GM19467 (cell line): ENCODE measurements around the gene VSTM2L.

Experiments
- ATAC-seq: cut with Tn5 transposase; IDR thresholded peaks from one replicate; pipeline ENCODE4 v1.9.1; 2021; ENCODE audit warnings: mild to moderate bottlenecking, moderate library complexity; ENCODE audit not compliant: unreplicated experiment

VSTM2L gene

DNA sequence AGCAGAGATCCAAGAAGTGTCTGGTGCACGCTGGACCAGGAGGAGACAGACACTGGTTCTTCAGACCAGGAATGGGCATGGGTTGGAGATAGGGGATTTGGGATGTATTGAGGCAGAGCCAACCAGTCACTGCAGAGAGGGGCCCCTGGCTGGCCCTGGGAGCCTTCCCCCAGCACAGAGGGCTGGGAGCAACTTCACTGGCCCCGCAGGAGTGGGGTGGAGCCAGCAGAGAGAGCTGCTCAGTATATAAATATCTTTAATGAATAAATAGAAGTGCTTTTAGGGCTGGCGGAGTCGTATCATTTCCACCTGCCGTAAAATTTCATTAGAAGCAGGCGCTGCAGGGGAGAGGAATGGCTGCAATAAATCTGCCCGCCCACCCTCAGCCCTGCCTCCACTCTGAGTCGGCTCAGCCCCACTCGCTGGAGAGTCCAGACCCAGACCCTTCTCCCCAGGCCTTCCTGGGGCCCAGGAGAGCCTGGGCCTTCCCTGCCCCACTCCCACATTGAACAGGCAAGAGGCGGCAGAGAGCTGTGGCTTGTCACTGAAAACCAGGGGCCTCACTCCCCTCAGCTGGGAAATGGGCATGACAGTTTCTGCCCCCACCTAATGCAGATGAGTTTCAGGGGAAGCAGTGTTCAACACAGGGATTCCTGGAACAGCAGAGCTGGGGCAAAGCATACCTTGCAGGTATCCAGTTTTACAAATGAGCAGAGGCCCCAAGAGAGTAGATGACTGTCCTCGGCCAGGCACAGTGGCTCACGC is 23.9 kb upstream of the VSTM2L start:
- no peak for ATAC-seq

DNA sequence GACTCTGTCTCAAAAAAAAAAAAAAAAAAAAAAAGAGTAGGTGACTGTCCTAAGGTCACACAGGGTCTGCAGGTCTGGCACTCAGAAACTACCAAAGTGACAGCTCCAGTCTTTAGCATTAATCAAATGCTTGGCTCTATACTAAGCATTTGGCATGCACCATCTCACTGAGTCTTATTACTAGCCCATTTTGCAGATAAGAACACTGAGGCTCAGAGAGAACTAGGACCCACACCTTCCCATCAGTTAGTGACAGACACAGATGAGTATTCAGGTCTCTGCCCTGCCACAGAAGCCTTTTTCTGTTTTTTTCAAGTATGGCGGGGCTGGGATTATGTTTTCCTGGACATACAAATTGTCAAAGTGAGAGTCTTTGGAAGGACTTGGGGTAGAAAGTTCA is 23.1 kb upstream of the VSTM2L start:
- ATAC-seq = no peak

DNA sequence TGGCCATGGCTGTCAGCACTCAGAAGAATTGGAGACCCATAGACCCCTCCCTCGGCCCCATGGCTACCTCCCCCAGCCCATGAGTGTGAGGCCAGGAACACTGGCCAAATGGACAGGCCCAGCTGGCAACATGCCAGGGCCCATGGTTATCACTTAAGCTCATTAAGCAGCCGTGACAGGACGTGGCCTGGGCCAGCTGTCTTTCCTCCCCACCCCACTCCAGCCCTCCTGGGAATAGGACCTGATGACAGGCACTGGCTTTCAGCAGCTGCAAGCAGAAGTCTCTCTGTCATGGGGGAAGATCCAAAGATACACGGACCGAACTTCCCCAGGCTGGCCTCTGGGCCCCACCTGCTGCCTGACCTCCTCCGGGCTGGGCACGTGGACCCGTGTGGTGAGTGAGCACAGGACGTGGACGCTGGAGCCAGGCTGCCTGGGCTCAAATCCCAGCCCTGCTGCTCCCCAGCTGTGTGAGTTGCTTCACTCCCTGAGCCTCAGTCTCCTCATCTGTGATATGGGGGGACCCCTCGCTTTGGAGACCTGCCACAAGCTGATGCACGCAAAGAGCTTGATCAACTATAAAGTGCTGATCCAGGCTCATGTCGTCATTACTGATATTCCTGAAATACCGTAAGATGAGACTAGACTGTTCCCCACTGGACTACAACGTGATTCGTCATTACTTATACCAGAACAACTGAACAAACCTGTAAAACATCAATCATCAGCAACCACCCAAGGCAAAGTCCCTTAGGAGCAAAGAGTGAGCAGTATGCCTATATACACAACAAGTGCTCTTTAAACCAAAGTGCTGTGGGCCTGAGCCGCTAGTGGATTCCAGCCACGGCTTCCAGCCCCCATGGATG is 22.0 kb upstream of the VSTM2L start:
- no peak for ATAC-seq

DNA sequence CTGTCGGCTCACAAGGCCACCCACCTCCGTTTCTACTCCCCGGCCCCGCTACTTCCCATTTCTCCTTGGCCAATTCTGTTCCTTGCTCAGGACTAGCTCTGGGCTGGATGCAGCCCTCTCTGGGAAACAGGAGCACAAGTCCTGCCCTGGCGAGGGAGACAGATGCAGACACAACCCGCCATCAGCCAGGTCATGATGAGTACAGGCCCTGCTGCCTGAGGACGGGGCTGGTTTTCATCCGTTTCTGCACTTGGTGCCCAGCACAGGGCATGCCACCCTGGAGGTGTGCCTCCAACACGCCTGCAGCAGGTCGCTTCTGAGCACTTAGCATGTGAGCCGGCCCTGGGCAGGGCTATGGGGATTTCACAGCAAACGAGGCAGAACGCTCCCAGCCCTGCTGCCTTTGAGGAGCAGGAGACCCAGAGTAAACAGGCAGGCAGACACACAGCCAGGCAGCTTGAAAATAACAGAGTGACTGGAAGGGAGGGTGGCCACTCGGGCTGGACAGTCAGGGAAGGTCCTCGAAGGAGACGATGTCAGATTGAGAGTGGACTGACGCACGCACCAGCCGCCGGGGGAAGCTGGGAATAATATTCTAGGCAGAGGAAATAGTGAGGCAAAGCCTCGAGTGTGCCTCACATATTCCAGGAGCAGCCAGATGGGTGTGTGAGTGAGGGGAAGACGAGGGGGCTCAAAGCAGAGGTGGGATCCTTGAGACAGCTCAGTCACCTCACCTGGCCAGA is 21.2 kb upstream of the VSTM2L start:
- ATAC-seq = no peak

DNA sequence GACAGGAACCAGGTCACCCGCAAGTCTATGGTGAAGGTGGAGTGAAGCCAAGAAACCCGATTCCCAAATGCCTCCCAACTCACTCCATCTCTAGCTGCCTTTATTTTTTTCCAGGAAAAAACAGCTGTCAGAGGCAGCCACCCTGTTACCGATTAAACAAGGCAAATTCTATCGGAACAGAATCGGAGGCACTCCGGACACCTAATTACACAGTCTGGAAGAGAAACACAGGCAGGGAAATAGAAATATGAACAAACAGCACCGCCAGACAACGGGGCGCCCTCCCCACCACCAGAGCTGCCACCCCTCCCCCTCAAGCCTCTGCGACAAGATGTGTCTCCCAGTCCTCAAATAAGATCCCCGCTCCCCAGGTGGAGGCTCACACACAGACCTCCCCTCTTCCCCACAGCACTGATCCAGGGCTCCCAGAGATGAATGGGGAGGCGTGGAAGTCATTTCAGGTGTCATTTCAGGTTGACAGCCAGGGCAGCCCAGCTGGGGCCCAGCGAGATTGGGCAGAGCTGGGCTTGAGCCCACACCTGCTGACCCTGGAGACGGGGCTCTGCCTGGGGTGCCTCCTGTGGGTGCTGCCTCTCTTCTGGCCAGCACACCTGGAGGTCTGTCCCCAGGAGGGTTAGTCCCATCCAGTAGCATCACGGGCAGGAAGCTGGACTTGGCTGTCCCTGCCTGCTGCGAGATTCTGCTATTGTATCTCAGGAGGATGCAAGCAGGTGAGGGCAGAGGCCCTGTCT is 19.8 kb upstream of the VSTM2L start:
- no peak for ATAC-seq

DNA sequence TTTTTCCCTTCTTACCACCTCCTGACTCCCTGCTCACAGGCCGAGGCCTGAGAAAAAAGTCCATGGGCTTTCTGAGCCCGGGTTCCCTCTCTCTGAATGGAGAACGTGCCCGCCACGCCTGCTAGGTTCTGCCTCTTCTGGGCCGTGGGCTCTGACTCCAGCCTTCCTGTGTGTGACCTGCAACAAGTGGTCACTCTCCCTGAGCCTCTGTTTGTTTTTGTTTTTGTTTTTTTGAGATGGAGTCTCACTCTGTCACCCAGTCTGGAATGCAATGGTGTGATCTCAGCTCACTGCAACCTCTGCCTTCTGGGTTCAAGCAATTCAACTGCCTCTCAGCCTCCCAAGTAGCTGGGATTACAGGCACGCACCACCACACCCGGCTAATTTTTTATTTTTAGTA is 17.9 kb upstream of the VSTM2L start:
- ATAC-seq = no peak

DNA sequence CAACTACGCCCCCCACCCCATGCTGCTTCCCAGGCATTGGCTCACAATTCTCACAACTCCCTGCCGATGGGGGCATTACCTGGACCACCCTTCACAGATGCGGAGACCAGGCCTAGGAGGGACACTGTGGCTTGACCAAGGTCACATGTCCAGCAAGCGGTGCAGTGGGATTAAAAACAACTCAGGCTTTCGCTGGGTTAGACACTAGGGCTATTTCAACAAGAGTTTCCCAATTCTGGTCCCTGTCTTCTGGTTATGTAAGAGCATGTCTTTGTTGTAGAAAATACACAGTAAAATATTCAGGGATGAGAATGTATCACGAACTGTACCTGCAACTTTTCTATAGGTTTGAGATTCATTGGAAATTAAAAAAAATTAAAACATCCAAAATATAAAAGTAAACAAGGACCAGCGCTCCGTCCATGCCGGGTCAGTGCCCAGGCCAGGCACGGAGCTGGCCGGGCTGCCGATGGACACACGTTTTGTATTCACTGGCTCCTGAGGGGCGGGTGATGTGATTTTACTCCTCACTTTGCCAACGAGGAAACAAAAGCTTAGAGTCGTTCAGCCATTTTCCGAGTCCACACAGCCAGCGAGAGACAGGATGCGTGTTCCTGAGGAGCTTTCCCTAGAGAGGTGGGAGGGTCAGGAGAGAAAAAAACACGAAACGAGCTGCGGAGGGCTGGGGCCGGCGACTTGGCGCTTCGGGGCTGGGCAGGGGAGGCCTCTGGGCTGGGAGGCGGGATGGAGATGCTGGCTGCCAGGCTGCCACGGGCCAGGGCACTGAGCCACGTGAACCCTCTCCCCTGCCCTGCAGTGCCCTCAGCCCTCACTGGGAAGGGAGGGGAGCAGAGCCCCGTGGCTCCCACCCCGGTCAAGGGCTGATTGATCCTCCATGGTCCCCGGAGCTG is 17.1 kb upstream of the VSTM2L start:
- ATAC-seq = no peak

DNA sequence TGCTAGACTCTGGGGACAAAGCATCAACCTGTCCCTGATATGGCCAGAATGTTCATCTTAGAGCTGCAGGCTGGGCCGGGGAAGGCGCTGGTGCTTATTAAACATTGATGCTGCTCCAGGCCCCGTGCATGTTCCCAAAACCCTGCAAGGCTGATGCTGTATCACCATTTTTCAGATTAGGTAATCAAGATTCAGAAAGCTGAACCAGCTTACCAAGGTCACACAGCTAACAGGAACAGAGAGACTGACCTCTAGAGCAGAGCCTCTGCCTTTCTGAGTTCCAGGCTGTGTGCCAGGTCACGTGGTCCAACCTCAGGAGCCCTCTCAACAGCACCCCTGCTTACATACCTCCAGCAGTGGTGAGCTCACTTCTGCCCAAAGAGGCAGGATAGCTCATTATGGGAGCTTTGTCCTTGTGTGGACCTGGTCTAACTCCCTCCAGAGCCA is 16.1 kb upstream of the VSTM2L start:
- ATAC-seq = no peak

DNA sequence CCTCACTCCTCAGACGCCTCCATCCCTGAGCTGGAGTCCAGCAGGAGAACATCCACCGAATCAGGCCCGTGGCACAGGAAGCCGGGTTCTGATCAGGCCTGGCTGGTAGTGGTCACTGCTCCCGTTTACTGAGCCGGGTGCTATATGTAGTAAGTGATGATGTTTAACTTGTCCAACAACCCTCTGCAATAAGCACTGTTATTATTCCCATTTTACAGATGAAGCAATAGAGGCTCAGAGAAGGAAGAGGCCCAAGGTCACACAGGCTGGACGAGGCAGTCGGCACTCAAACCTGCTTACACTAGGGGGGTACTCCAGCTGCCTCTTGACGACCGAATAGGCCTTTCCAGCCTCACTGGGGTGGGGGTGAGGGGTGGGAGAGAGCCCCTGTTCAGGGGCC is 14.3 kb upstream of the VSTM2L start:
- ATAC-seq = no peak

DNA sequence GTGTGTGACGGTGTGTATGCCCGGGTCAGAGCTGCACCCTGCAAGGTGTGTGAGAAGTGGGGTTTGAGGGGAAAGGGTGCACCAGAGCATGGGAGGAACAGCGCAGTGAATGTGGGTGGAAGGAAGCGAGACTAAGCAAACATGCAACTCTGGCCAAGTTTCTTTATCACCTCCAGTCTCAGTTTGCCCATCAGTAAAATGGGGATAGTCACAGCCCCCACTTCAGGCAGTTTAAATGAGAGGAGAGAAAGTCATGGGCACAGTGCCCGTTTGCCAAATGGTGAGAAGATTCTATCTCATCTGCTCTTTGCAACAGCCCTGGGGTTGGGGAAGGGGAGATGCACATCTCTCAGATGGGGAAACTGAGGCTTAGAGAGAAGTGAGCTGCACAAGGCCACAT is 12.8 kb upstream of the VSTM2L start:
- no peak for ATAC-seq

DNA sequence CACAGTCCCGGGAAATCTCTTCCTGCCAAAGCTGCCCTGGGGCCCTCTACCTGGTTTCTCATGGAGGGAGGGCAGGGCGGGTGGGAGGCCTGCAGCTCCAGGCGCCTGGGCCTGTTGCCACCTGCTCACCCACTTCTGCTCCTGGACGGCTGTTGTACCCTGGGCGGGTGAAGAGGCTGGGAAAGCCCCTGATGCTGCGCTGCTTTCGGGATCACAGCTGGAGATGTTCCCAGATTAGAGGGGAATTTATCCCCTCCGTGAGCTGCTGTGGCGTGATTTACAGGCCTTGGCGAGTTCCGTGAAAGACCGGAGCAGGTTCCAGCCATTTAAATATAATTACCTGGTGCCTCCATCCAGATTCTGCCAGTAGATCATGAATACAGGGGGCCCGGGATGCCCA is 12.3 kb upstream of the VSTM2L start:
- no peak for ATAC-seq

DNA sequence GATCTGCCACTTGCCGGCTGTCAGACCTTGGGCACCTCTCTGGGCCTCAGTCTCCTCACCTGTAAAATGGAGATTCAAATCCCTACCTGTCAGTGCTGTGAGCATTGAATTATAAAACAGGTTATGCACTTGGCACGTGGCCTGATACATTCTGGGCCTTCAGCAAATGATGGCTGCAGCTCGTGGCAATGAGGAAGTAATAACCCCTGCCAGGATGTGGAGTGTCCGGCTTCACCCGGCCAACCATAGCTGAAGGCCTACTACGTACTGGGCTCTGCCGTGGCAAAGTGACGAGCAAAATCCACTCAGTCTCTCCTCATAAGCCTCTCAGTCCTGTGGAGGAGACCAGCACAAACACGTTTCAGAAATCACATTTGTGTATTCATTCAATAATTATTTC is 10.9 kb upstream of the VSTM2L start:
- ATAC-seq = no peak

DNA sequence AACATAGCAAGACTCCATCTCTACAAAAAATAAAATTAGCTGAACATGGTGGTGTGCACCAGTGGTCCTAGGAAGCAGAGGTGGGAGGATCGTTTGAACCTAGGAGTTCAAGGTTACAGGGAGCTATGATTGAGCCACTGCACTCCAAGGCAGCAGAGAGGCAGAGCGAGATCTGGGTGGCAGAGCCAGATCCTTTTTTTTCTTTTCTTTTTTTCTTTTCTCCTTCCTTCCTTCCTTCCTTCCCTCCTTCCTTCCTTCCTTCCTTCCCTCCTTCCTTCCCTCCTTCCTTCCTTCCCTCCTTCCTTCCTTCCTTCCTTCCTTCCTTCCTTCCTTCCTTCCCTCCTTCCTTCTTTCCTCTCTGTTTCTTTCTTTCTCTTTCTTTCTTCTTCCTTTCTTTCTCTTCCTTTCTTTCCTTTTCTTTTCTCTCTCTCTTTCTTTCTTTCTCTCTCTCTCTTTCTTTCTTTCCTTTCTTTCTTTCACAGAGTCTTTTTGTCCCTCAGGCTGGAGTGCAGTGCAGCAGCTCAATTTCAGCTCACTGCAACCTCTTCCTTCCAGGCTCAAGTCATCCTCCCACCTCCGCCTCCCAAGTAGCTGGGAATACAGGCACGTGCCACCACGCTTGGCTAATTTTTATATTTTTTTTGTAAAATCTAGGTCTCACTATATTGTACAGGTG is 9.2 kb upstream of the VSTM2L start:
- ATAC-seq = no peak

DNA sequence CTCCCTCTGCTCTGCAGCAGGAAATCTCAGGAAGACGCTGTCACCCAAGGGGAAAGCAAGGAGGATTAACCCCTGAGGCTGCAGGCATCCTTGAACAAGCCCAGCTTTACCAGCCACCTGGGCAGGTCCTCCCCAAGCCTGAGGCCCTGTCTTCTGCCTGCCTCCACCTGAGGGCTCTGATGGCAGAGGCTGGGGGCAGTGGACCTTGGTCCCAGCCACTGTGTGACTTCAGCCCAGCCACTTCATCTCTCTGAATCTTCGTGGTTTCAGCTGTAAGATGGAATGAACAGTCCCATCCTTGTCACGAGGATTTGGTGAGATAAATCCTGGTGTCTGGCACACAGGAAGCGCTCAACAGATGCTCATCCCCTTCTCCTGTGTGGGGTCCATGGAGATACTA is 8.5 kb upstream of the VSTM2L start:
- ATAC-seq = no peak

DNA sequence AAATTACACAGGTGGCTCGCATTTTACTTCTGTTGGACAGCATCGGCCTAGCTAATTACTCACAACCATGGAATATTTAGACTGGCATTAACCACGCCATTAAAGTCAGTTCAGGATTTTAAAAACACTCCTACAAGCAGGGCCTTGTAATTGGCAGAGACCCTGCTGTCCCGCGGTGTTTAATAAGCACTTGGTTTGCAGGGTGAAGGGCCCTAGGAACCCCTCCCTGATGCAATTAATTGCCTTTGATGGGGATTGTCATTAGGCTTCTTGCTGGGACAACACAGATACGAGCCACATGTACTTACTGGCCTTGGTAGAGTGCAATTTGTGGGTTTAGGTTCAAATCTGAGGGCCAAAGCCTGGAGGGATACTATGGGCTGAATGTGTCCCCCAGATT is 7.8 kb upstream of the VSTM2L start:
- ATAC-seq = no peak

DNA sequence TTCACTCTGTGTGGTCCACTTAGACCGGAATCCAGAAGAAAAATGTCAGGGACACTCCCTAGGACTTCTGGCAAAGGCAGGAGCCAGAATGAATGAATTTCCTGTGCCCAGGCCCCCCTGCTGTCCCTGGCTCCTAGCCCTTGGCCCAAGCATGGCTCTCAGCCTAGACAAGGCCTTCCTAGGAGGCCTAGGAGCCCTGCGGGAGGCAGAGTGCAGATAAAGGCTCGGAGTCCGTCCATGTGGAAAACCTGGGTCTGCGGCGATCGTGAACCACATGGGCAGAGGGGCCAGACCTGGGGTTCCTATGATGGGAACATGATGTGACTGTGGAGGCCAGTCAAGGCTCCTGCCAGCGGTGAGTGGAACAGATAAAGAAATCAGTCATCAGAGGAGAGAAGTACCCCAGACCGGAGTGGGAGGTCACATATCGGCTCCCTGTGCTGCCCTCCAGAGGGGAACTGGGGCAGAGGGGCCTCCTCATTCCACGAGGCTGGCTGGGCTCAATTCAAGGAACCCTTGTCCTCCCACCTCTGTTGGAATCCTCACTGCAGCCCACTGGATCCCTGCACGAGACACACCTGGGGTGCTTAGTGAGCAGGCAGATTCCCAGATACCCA is 5.9 kb upstream of the VSTM2L start:
- ATAC-seq = no peak

DNA sequence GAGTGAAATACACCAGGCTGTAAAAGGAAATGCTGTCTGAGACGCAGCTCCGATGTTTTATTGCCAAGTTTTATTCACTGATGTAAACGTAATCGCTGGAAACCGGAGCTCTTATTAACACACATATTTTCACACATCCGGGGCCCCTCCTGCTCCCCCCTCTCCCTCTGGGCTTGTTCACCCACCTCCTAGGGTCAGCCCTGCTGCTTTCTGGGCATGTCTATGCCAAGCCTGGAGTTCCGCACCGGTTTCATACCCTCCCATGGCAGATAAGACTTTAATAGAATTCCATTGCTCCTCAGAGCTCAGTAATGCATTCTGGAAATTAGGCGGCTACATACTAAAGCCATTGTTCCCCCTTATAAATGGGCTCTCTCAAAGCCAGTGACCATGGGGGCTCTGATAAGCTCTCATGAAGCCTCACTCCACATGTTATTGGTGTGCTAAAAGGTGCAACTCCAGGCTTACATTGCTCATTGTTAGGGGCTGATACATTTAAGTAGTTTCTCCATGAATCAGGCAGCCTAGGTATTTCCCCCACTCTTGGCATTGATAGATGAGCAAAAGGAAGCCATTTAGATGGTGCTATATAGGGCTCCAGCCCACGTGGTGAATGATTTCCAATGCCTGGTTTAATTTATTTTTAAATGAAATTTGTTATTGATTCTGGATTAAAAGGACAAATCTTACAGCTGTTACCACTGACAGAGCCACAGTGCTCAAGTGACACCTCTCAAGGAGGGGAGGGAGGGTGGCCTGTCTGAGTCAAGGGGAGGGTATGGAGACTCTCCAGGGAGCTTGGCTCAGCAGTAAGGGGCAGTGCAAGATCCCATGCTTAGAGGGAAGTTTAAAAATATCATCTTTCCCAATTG is 4.5 kb upstream of the VSTM2L start:
- no peak for ATAC-seq
